Osteocyte (in vitro differentiated cells): Measurements from ENCODE around the gene ABCD3. TPM values are rescaled to one million over a fixed set of nuclear protein-coding genes. Genes with fewer than 3 reads are reported as not detected.

ENCODE experiments used
- DNase-seq: peaks from one replicate; pipeline ENCODE4 v3.0.0; 2021; ENCODE audit warnings: mixed read lengths; ENCODE audit not compliant: unreplicated experiment; ENCODE audit errors: extremely low spot score
- H3K27ac Mint-ChIP-seq: one replicate; pipeline ENCODE4 v1.8.0; 2021; ENCODE audit warnings: mild to moderate bottlenecking, mixed read lengths; ENCODE audit not compliant: unreplicated experiment
- H3K27me3 Mint-ChIP-seq: one replicate; pipeline ENCODE4 v1.8.0; 2021; ENCODE audit warnings: mixed read lengths; ENCODE audit not compliant: unreplicated experiment
- H3K36me3 Mint-ChIP-seq: one replicate; pipeline ENCODE4 v1.8.0; 2021; ENCODE audit warnings: mixed read lengths; ENCODE audit not compliant: unreplicated experiment
- H3K4me1 Mint-ChIP-seq: one replicate; pipeline ENCODE4 v1.8.0; 2021; ENCODE audit warnings: mixed read lengths; ENCODE audit not compliant: unreplicated experiment
- H3K4me3 Mint-ChIP-seq: one replicate; pipeline ENCODE4 v1.8.0; 2021; ENCODE audit warnings: mild to moderate bottlenecking, moderate library complexity, mixed read lengths; ENCODE audit not compliant: unreplicated experiment
- H3K9me3 Mint-ChIP-seq: one replicate; pipeline ENCODE4 v1.8.0; 2021; ENCODE audit warnings: mixed read lengths; ENCODE audit not compliant: unreplicated experiment
- CTCF ChIP-seq: fragments of 200-600 bp; sonication (generic); IDR thresholded peaks from 2 replicates; pipeline ENCODE4 v1.5.0; 2021; ENCODE audit warnings: antibody characterized with exemption, mild to moderate bottlenecking, moderate library complexity
- total RNA-seq: library from RNA; stranded (reverse); gene quantifications from 2 replicates; pipeline ENCODE4 v1.2.1, GENCODE V29; 2021

ABCD3 gene
- total RNA-seq, 1 donor from 2014 or later: 39.0 TPM

- DNase-seq: no peak
- H3K4me1 Mint-ChIP-seq: peaks cover 12% of the 10 kb centered on the region
- no peaks in the 10 kb centered on the region for H3K9me3 Mint-ChIP-seq
- no peak overlapping the region for H3K27ac Mint-ChIP-seq
- no peak overlapping the region for H3K4me3 Mint-ChIP-seq
- no peak for TF ChIP-seq CTCF
- peaks cover 38% of the 10 kb centered on the region for H3K36me3 Mint-ChIP-seq
- no peaks in the 10 kb centered on the region for H3K27me3 Mint-ChIP-seq
Observed at GRCh38 chr1:94535095-94535494, 116.9 kb downstream of the ABCD3 start.

- peaks cover 19% of the 10 kb centered on the region for H3K4me1 Mint-ChIP-seq
- no peaks in the 10 kb centered on the region for H3K9me3 Mint-ChIP-seq
- no peak for TF ChIP-seq CTCF
- no peak overlapping the region for H3K27ac Mint-ChIP-seq
- DNase-seq: no peak
- H3K4me3 Mint-ChIP-seq: no peak overlapping the region
- H3K27me3 Mint-ChIP-seq: no peaks in the 10 kb centered on the region
- peaks cover 33% of the 10 kb centered on the region for H3K36me3 Mint-ChIP-seq
Observed at GRCh38 chr1:94535879-94536278, 117.7 kb downstream of the ABCD3 start.

- H3K4me3 Mint-ChIP-seq: no peak overlapping the region
- H3K36me3 Mint-ChIP-seq: peaks cover 31% of the 10 kb centered on the region
- no peak overlapping the region for H3K27ac Mint-ChIP-seq
- DNase-seq: no peak
- H3K27me3 Mint-ChIP-seq: no peaks in the 10 kb centered on the region
- no peaks in the 10 kb centered on the region for H3K9me3 Mint-ChIP-seq
- peaks cover 26% of the 10 kb centered on the region for H3K4me1 Mint-ChIP-seq
- no peak for TF ChIP-seq CTCF
Observed at GRCh38 chr1:94537254-94537653, 119.1 kb downstream of the ABCD3 start.

- TF ChIP-seq CTCF: no peak
Observed at GRCh38 chr1:94538243-94538827, 120.1 kb downstream of the ABCD3 start.

GRCh38 chr1:94539496-94539895 is 121.3 kb downstream of the ABCD3 start:
- Mint-ChIP-seq H3K4me3 (peak overlapping the region; percentile 79), H3K4me1 (peaks cover 46% of the 10 kb centered on the region), H3K36me3 (peaks cover 18% of the 10 kb centered on the region), H3K9me3 (no peaks in the 10 kb centered on the region), H3K27ac (no peak overlapping the region), H3K27me3 (no peaks in the 10 kb centered on the region)
- DNase-seq: no peak
- TF ChIP-seq CTCF: no peak

More at GRCh38 chr1:94538243-94538827, 120.1 kb downstream of the ABCD3 start:
- H3K27ac Mint-ChIP-seq: no peak overlapping the region
- no peak for DNase-seq
- peaks cover 37% of the 10 kb centered on the region for H3K4me1 Mint-ChIP-seq
- H3K4me3 Mint-ChIP-seq: peak overlapping the region; percentile 47
- H3K27me3 Mint-ChIP-seq: no peaks in the 10 kb centered on the region
- H3K9me3 Mint-ChIP-seq: no peaks in the 10 kb centered on the region
- peaks cover 24% of the 10 kb centered on the region for H3K36me3 Mint-ChIP-seq
